Neuronal stem cell (in vitro differentiated cells): Measurements from ENCODE around the gene FOXJ2.

Experiments
- DNase-seq: peaks from one replicate; pipeline ENCODE4 v3.0.0-alpha.2; 2013; ENCODE audit warnings: low spot score
- H2AFZ ChIP-seq: one replicate; pipeline ENCODE4 v1.6.1; 2013; ENCODE audit warnings: mild to moderate bottlenecking, low read length, inconsistent platforms
- H2AK5ac ChIP-seq: 2 replicates; pipeline ENCODE4 v1.6.1; 2013; ENCODE audit warnings: low read depth, mild to moderate bottlenecking, inconsistent platforms, low read length, moderate library complexity, mixed read lengths
- H2BK120ac ChIP-seq: 2 replicates; pipeline ENCODE4 v1.6.1; 2013; ENCODE audit warnings: low read depth, mild to moderate bottlenecking, inconsistent platforms, low read length, moderate library complexity, mixed read lengths
- H2BK12ac ChIP-seq: one replicate; pipeline ENCODE4 v1.6.1; 2013; ENCODE audit warnings: low read length, inconsistent platforms
- H2BK15ac ChIP-seq: 2 replicates; pipeline ENCODE4 v1.6.1; 2013; ENCODE audit warnings: mild to moderate bottlenecking, low read length, inconsistent platforms, mixed read lengths
- H2BK5ac ChIP-seq: one replicate; pipeline ENCODE4 v1.6.1; 2013; ENCODE audit warnings: inconsistent platforms, mild to moderate bottlenecking, low read length, moderate library complexity
- H3K14ac ChIP-seq: one replicate; pipeline ENCODE4 v1.6.1; 2013; ENCODE audit warnings: low read length, inconsistent platforms
- H3K18ac ChIP-seq: 2 replicates; pipeline ENCODE4 v1.6.1; 2013; ENCODE audit warnings: low read length, inconsistent platforms
- H3K23ac ChIP-seq: 2 replicates; pipeline ENCODE4 v1.6.1; 2013; ENCODE audit warnings: low read depth, mild to moderate bottlenecking, mixed read lengths, low read length, inconsistent platforms; ENCODE audit not compliant: poor library complexity
- H3K27ac ChIP-seq: replicated peaks from 3 replicates; pipeline ENCODE4 v1.5.1; 2013; ENCODE audit warnings: low read length, inconsistent platforms
- H3K27me3 ChIP-seq, 3 experiments: 2 replicates each; pipeline ENCODE4 v1.6.1; 2013; ENCODE audit warnings: low read length in 3 of 3, mild to moderate bottlenecking in 2 of 3, inconsistent platforms in 1 of 3, low read depth in 1 of 3, mixed read lengths in 1 of 3, moderate library complexity in 1 of 3; ENCODE audit not compliant: control insufficient read depth in 3 of 3, insufficient read depth in 3 of 3
- H3K36me3 ChIP-seq, 2 donors: replicated peaks in 1 of 2; 2 replicates each; pipeline ENCODE4 v1.6.1; 2013; ENCODE audit warnings: low read length in 2 of 2; ENCODE audit not compliant: control insufficient read depth in 2 of 2, insufficient read depth in 2 of 2
- H3K4ac ChIP-seq: 2 replicates; pipeline ENCODE4 v1.6.1; 2013; ENCODE audit warnings: inconsistent platforms, mild to moderate bottlenecking, low read length, moderate library complexity
- H3K4me1 ChIP-seq, 2 donors: 1 replicate in 1 of 2; 2 replicates in 1 of 2; pipeline ENCODE4 v1.6.1; 2013; ENCODE audit warnings: low read length in 2 of 2, low read depth in 1 of 2; ENCODE audit not compliant: control insufficient read depth in 2 of 2, insufficient read depth in 1 of 2
- H3K4me2 ChIP-seq: one replicate; pipeline ENCODE4 v1.6.1; 2013; ENCODE audit warnings: mild to moderate bottlenecking, low read length, inconsistent platforms; ENCODE audit not compliant: insufficient read depth, poor library complexity, severe bottlenecking
- H3K4me3 ChIP-seq, 2 donors: 2 replicates each; pipeline ENCODE4 v1.5.1; 2013; ENCODE audit warnings: low read length in 2 of 2, mild to moderate bottlenecking in 2 of 2, inconsistent platforms in 1 of 2, moderate library complexity in 1 of 2
- H3K79me1 ChIP-seq: one replicate; pipeline ENCODE4 v1.6.1; 2013; ENCODE audit warnings: low read depth, mild to moderate bottlenecking, inconsistent platforms, low read length, moderate library complexity
- H3K9ac ChIP-seq: one replicate; pipeline ENCODE4 v1.6.1; 2013; ENCODE audit warnings: mild to moderate bottlenecking, low read depth, low read length, inconsistent platforms; ENCODE audit not compliant: poor library complexity
- H3K9me3 ChIP-seq, 2 donors: replicated peaks in 1 of 2; 2 replicates each; pipeline versions ENCODE3 to v1.6.1; 2013; ENCODE audit warnings: low read length in 2 of 2, mild to moderate bottlenecking in 2 of 2, inconsistent platforms in 1 of 2, low read depth in 1 of 2, mixed read lengths in 1 of 2, moderate library complexity in 1 of 2; ENCODE audit not compliant: control insufficient read depth in 2 of 2, insufficient read depth in 1 of 2
- H4K8ac ChIP-seq: one replicate; pipeline ENCODE4 v1.6.1; 2013; ENCODE audit warnings: low read depth, mild to moderate bottlenecking, inconsistent platforms, low read length, moderate library complexity
- H4K91ac ChIP-seq: one replicate; pipeline ENCODE4 v1.6.1; 2013; ENCODE audit warnings: low read length, low read depth, mild to moderate bottlenecking, inconsistent platforms; ENCODE audit not compliant: poor library complexity
- WGBS, 2 donors: extraction: QIAGEN DNeasy Blood & Tissue Kit; methylation state at CpG; one replicate each; pipeline ENCODE4 v1.1.7; 2013; ENCODE audit warnings: missing lambda C conversion rate in 2 of 2, mixed read lengths in 1 of 2; ENCODE audit not compliant: insufficient read length in 2 of 2, insufficient replicate concordance in 1 of 2; ENCODE audit errors: extremely low coverage in 2 of 2; 5-methylcytosine and 5-hydroxymethylcytosine counted together

The FOXJ2 gene

GRCh38 chr12:8034802-8035201 lies 2.3 kb downstream of the FOXJ2 start:
- H3K27me3 ChIP-seq = no peaks in the 10 kb centered on the region
- no peak overlapping the region for H3K14ac ChIP-seq
- no peak overlapping the region for H3K23ac ChIP-seq
- no peak overlapping the region for H3K4me3 ChIP-seq
- H3K9ac ChIP-seq = no peak overlapping the region
- H3K27ac ChIP-seq = no peak overlapping the region
- H4K91ac ChIP-seq = no peak overlapping the region
- H3K36me3 ChIP-seq = peaks cover 0 to 5% of the 10 kb centered on the region in 2 donors
- H4K8ac ChIP-seq = no peak overlapping the region
- H2AFZ ChIP-seq = no peak overlapping the region
- no peak overlapping the region for H3K4me2 ChIP-seq
- no peak overlapping the region for H2BK12ac ChIP-seq
- H2BK5ac ChIP-seq = no peak overlapping the region
- peaks cover 1% of the 10 kb centered on the region for H3K79me1 ChIP-seq
- DNase-seq = no peak
- H3K4ac ChIP-seq = no peak overlapping the region
- H2AK5ac ChIP-seq = no peak overlapping the region
- no peak overlapping the region for H3K18ac ChIP-seq
- no peak overlapping the region for H2BK120ac ChIP-seq
- no peak overlapping the region for H2BK15ac ChIP-seq
- H3K9me3 ChIP-seq = no peaks in the 10 kb centered on the region
- peaks cover 20 to 25% of the 10 kb centered on the region in 2 donors for H3K4me1 ChIP-seq

GRCh38 chr12:8035440-8036010 lies 3.0 kb downstream of the FOXJ2 start:
- H3K9ac ChIP-seq = no peak overlapping the region
- H3K9me3 ChIP-seq = no peaks in the 10 kb centered on the region
- H3K27ac ChIP-seq = no peak overlapping the region
- H2BK15ac ChIP-seq = no peak overlapping the region
- H3K18ac ChIP-seq = no peak overlapping the region
- H4K8ac ChIP-seq = no peak overlapping the region
- H2AFZ ChIP-seq = no peak overlapping the region
- no peaks in the 10 kb centered on the region for H3K27me3 ChIP-seq
- no peak overlapping the region for H3K4me2 ChIP-seq
- H3K14ac ChIP-seq = no peak overlapping the region
- H2BK12ac ChIP-seq = no peak overlapping the region
- H3K4ac ChIP-seq = no peak overlapping the region
- H3K79me1 ChIP-seq = peaks cover 1% of the 10 kb centered on the region
- H4K91ac ChIP-seq = no peak overlapping the region
- peaks cover 20 to 25% of the 10 kb centered on the region in 2 donors for H3K4me1 ChIP-seq
- no CpG with 5 or more reads among the region's 5 CpGs for WGBS, 2 donors
- no peak overlapping the region for H3K23ac ChIP-seq
- no peak overlapping the region for H2BK5ac ChIP-seq
- H3K36me3 ChIP-seq = peaks cover 2 to 12% of the 10 kb centered on the region in 2 donors
- DNase-seq = no peak
- no peak overlapping the region for H3K4me3 ChIP-seq
- no peak overlapping the region for H2BK120ac ChIP-seq
- H2AK5ac ChIP-seq = no peak overlapping the region

- WGBS, 2 donors = no CpG with 5 or more reads among the region's 8 CpGs
- H3K9me3 ChIP-seq = no peaks in the 10 kb centered on the region
- DNase-seq = no peak
Observed at GRCh38 chr12:8036346-8036745, 3.8 kb downstream of the FOXJ2 start.

GRCh38 chr12:8037046-8037663 lies 4.6 kb downstream of the FOXJ2 start:
- no peak overlapping the region for H3K18ac ChIP-seq
- H2AK5ac ChIP-seq = no peak overlapping the region
- no peak overlapping the region for H3K23ac ChIP-seq
- H3K4ac ChIP-seq = no peak overlapping the region
- no peak overlapping the region for H2BK12ac ChIP-seq
- no peak overlapping the region for H2BK15ac ChIP-seq
- H4K8ac ChIP-seq = no peak overlapping the region
- H3K27ac ChIP-seq = no peak overlapping the region
- no peak overlapping the region for H4K91ac ChIP-seq
- no peak overlapping the region for H3K4me3 ChIP-seq
- H3K14ac ChIP-seq = no peak overlapping the region
- peaks cover 1% of the 10 kb centered on the region for H3K79me1 ChIP-seq
- H2BK5ac ChIP-seq = no peak overlapping the region
- H3K4me1 ChIP-seq = peaks cover 20 to 23% of the 10 kb centered on the region in 2 donors
- no peaks in the 10 kb centered on the region for H3K9me3 ChIP-seq
- no peak overlapping the region for H3K4me2 ChIP-seq
- no peak overlapping the region for H2BK120ac ChIP-seq
- no peak overlapping the region for H2AFZ ChIP-seq
- peaks cover 2 to 24% of the 10 kb centered on the region in 2 donors for H3K36me3 ChIP-seq
- no CpG with 5 or more reads among the region's 6 CpGs for WGBS, 2 donors
- H3K9ac ChIP-seq = no peak overlapping the region
- H3K27me3 ChIP-seq = no peaks in the 10 kb centered on the region
- DNase-seq = no peak

More at GRCh38 chr12:8036346-8036745, 3.8 kb downstream of the FOXJ2 start:
- H2BK120ac ChIP-seq = no peak overlapping the region
- H3K27ac ChIP-seq = no peak overlapping the region
- peaks cover 1% of the 10 kb centered on the region for H3K79me1 ChIP-seq
- no peak overlapping the region for H4K91ac ChIP-seq
- H2AK5ac ChIP-seq = no peak overlapping the region
- H3K27me3 ChIP-seq = no peaks in the 10 kb centered on the region
- H3K18ac ChIP-seq = no peak overlapping the region
- no peak overlapping the region for H2BK12ac ChIP-seq
- no peak overlapping the region for H2BK5ac ChIP-seq
- H3K4ac ChIP-seq = no peak overlapping the region
- no peak overlapping the region for H3K4me3 ChIP-seq
- no peak overlapping the region for H2AFZ ChIP-seq
- no peak overlapping the region for H3K4me2 ChIP-seq
- H3K9ac ChIP-seq = no peak overlapping the region
- H3K4me1 ChIP-seq = peaks cover 20 to 25% of the 10 kb centered on the region in 2 donors
- no peak overlapping the region for H2BK15ac ChIP-seq
- no peak overlapping the region for H4K8ac ChIP-seq
- H3K23ac ChIP-seq = no peak overlapping the region
- H3K36me3 ChIP-seq = peaks cover 2 to 16% of the 10 kb centered on the region in 2 donors
- H3K14ac ChIP-seq = no peak overlapping the region
